Cerebellar nuclear complex (tissue), 1 donor: ENCODE data around the gene RETSAT.

Experiments
- DNase-seq, 2 experiments: peaks; one replicate each; lab custom pipeline; 2025; lab: John Stamatoyannopoulos, UW

Gene RETSAT

DNA sequence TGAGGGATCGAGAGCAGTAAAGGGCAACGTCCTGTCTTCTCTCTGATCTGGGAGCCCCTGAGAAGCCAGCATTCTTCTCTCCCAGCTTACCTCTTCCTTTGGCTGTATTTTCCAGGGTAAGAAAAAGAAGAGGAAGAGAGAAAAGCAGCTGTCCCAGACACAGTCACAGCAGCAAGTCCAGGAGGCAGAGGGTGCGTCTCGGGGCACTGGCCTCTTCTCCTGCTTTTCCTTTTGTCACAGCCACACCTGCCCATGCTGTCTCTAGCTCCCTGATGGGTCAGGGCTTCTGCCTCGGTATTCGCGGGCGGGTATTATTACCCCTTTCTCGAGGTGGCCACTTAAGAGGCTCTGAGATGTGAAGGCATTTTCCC lies 46.8 kb downstream of the RETSAT start:
- no peak for DNase-seq

DNA sequence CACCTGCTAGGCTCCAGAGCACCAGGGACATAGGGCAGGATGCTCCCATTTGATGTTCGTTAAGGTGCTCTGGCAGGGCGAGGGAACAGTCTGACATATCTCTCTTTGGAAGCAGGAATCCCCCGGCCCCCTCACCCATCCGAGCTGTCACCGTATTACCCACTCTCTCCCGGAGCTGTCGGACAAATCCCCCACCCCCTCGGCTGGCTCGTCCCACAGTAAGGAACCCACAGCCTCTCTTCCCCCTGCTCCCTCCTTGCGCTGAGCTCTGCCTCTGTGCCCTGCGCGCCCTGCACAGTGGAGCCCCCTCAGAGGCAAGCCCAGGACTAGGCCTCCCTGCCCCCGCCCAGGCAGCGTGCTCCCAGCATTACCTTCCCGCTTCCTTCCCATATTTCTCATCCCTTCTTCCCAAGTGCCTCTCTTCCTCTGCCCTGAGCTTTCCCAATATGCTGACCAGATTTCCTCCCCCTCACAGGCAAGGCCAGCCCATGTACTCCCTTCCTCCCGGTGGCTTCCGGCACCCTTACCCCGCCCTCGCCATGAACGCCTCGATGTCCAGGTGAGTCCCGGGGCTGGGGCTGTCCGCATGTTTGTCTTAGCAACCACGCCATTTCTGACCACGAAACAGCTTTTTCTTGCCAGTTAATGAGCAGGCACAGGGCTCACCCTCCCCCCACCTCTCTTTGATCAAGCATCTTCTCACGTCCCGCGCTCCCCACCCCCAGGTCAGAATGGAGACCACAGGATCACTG lies 50.4 kb downstream of the RETSAT start:
- DNase-seq, result peak in 1 of 2 experiments; percentile 21

DNA sequence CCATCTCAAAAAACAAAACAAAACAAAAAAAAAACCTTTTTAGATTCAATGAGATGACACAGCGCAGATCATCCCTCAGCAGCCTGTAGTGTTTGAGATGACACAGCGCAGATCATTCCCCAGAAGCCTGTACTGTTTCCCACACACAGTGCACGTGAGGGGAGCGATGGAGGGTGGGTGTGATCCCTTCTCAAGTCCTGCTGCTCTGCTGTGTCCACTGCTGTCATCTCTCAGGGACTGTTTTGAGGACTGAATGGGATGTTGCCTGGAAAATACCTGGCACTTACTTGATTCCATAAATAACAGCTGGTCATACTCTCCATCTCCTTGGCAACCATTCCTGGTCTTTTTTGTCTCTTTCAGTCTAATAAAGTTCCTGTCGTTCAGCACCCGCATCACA lies 52.2 kb downstream of the RETSAT start:
- DNase-seq, result no peak
